Measurements from ENCODE around the gene DUSP1.
"Not testable (repeated sequence)": the region's sequence is repeated elsewhere in the genome, so short reads cannot be mapped to it uniquely, and the experiment has no call there.

DUSP1 gene

DNA sequence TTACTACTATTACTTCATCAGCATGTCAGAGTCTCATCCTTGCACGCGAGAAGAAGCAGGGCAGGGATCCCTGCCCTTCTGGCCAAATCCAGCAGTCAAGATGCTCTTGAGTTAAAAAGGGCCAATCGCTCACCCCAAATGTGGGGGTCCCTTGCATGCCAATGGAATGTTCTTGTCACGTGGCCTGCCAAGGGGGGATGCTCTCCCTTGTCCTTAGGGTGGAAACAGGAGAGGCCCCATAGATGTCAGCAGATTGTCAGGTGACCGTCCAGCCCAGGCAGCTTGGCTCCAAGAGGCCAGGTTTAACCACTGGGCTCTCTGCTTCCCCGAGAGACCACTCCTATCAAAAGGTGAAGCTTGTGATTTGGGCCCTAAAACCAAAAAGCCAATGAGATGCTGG lies 25.3 kb upstream of the DUSP1 start:
- no peak for DNase-seq

DNA sequence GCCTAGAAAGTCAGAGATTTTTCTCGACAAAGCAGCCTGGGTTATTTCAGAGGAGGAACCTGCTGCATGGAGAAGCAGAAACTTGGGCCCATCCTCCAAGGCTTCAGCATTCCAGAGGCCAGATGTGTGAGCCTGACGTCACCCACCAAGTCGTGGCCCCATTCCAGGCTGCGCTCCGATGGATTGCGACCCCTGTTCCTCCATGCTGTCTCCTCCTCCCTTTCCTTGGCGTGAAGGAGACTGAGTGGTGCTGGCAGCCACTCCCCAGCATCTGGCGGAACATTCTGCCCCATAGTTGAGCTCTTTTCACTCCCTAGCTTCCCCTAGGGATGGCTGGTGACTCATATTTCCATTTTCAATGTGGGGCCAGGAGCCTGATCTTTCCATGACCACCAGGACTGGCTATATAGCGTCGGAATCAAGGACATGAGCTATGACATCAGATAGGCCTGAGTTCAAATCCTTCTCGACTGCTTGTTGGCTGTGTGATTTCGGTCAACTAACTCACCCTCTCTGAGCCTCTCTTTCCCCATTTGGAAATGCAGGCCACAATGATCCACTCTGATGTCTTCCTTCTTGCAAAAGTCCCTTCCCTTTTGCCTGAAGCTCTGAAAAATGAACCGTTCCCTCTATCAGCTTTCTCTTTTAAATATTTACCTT lies 24.5 kb upstream of the DUSP1 start:
- DNase-seq, result no peak

DNA sequence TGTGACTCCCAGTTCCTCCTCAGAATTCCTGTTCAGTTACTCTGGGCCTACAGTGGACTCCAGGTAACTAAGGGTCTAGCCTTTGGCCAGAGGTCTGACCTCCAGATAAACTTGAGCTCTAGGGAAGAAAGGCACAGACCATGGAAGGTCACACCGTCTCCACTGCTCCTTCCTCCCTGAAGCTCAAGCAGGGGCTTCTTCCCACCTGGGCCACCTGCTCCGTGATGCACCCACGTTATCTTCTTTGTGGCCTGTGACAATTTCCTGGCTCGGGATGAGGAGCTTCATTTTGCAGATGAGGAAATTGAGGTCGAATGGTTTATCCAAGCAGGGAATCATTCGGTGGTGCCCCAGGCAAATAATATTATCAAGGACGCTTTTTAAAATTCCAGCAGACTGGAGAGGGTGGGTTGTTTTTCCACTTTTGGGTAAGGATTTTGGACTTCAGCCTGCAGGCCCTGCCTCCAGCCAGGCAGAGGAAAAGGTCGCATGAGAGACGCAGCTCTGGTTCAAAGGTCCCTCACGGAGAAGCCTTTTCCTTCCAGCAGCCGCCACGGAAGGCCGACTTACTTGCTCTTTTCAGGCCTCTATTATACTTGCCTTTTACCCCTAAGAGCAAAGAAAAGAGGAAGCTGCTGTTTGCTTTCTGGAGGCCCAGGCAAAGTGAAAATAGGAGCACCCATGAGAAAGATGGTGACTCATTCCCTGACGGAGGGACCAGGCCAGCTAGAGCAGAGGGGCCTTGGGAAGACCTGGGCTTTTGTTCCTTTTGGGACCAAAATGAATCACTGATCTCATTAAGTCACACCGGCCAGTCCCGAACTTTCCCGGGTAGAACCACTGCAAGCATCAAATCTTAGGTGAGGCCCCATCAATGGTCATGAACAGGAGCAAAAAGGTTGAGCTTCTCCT lies 22.8 kb upstream of the DUSP1 start:
- DNase-seq, result peak; percentile 69

DNA sequence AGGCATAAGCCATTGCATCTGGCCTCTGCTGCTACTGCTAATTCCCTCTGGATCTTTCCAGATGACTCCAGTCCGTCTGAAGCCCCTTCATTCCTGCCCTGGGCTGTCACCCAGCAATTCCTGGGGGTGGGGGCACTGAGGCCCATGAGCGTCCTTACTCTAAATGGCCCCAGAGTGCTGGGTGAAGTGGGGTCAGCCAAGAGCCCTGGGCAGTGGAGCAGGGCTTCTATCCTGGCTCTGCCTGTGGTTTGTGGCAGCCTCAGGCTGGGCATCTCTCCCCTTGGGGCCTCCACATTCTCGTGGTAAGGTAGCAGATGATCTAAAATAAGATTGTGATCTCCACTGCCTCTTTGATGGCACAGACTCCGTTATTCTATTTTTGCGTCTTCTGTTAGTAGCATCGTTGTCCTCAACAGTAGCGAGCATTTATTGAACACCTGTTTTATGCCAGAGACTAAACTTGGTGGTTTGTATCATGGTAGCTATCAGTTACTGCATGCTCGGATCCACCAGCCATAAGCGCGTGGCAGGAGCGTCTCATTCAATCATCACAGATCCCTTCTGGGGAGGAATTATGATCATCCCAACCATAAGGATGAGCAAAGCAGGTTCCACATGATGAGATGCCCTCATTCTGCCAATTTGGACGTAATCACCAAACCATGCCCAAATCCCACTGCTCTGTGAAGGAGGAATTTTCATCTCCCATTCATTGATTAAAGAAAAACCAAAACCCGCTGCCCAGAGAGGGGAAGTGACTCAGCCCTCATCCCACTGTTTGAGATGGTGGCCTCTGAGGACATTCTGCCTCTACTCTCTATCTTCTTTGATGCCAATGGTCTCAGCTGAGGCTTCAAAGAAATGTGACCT lies 21.9 kb upstream of the DUSP1 start:
- DNase-seq, result no peak

DNA sequence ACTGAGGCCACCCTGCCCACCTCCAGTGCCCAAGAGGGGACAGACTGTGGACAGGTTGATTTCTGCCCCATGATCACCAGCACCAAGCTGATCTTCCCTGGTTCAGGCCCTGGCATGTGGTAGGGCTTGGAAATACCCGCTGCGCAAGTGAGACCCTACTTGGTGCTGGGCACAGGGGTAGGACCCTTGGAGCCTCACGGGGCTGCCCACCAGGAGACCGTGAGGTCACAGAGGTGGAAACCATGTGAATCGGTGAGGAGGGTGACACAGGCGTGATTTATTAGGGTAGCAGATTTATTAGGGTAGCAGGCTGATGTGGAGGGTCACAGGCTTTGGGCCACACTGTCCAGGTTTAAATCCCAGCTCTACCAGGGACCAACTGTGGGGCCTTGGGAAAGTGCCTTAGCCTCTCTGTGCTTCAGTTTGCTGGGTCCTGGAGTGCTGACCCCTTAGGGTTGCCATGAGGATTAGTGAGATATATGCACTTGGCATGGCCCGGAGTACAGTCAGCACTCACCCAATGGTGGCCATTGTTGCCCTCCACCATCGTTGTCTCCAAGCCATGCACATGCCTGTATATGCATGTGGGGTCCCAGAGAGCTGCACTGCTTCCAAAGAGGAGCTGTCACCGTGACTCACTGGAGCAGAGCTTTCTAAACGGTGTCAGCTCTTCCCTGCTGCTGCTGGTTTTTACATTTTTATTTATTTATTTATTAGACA lies 20.9 kb upstream of the DUSP1 start:
- no peak for DNase-seq

DNA sequence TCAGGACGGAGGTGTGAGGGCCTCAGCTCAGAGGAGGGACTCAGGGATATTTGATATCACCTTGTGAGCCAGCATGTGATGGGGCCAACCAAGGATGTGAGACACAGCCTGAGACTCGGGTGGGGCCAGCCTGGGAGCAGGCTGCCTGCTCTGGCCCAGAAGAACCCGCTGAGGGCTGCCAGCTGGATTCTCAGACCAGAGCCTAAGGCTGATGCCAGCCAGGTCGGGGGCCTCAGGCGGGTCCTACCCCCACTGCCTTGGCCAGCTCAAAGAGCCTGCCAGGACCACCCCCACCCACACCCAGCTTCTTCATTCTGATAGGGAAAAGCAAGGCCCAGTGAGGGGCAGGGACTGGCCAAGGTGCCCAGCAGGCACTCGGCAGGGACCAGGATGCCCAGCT lies 20.3 kb upstream of the DUSP1 start:
- no peak for DNase-seq

DNA sequence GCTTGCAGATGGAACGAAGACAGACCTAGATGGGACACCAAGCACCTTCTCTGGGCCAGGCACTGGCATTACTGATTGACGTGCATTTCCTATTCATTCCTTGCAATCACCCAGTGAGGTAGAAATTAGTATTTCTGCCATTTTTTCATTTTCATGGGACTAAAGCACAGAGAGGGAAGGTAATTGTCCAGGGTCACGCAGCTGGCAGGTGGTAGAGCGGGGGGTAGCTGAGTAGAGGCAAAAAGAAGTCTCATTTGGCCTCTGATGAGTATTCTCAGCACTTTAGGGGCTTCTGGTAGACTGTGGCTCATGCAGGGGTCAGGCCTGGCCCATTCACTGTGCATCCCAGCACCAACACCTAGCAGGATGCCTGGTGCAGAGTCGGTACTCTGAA lies 19.5 kb upstream of the DUSP1 start:
- DNase-seq, result no peak

DNA sequence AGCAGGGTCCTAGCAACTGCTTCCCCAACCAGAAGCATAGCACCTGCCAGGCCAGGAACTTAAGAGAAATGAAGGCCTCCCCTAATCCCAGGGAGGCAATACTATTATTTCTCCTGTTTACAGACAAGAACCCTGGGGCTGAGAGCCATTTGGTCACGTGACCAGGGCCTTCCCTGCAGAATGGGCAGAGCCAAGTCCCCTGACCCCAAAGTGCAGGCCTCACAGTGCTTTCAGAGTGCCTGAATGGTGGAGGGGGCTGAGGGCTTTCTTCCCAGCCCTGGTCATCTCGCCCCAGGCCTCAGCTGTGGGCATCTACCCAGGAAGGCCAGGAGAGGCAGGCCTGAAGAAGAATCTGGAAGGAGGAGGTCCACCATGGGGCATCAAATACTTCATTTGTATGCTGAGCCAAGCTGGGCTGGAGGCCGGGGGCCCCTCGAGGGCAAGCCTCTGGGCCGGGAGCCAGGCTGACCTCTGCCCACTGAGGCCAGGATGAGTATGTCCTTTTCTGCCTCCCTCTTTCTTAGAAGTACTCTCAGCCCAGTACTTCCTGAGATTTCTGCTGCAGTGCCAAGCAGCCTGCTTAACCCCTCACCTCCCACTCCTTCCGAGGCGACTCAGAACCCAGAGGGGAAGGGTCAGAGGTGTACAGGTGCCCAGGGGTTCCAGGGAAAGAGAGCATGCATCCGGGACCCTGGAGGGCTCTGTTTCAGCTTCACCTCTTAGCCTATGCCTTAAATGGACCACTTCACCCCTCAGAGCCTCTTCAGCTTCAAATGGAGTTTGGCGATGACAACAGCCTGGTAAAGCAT lies 18.9 kb upstream of the DUSP1 start:
- DNase-seq, result no peak

DNA sequence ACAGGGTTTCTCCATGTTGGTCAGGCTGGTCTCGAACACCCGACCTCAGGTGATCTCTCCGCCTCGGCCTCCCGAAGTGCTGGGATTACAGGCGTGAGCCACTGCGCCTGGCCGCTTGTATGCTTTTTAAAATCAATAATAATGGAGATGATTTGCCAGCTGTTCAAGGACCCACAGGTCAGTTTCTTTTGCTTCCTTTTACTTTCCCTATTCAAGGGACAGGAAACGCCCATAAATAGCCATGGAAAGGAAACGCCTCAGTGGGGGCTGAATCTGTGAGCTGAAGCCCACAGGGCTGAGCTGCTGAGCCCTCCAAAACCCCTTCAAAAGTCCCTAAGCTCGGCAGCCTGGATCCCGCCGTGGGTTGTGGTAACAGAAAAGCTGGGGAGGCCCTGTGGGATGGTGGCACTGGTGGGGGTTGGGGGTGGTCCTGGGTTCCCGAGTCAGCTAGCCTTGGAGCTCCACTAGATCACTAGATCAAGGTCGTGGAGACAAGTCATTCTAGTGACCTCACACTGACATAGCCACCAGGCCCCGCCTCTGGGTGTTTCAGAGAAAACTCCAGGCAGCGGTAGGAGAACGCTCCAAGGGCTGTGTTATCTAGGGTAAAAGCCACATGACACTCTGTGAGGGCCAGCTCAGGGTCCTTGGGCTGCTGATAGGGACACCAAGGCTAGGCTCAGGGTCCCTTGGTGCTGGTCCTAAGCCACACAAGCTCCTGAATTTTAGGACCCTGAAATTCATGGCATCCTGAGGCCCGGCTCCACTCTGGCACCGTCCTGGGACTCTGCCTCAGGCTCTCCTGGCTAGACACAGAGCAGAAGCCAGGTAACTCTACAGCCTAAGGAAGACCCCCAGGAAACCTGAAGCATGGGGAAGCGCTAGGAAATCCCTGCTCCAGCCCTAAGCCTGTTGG lies 18.0 kb upstream of the DUSP1 start:
- DNase-seq, result peak; percentile 65

DNA sequence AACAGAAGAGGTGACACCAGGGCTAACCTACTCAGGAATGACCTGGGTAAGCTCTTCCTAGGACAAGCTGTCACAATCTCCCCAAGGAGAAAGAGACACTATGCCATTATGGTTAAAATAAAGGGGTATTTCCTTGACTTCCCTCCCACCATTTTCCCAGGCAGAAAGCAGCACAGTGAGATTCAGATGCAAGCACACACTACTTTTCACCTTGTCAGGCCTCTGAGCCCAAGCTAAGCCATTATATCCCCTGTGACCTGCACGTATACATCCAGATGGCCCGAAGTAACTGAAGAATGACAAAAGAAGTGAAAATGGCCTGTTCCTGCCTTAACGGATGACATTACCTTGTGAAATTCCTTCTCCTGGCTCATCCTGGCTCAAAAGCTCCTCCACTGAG lies 16.5 kb upstream of the DUSP1 start:
- not testable (repeated sequence) for DNase-seq

DNA sequence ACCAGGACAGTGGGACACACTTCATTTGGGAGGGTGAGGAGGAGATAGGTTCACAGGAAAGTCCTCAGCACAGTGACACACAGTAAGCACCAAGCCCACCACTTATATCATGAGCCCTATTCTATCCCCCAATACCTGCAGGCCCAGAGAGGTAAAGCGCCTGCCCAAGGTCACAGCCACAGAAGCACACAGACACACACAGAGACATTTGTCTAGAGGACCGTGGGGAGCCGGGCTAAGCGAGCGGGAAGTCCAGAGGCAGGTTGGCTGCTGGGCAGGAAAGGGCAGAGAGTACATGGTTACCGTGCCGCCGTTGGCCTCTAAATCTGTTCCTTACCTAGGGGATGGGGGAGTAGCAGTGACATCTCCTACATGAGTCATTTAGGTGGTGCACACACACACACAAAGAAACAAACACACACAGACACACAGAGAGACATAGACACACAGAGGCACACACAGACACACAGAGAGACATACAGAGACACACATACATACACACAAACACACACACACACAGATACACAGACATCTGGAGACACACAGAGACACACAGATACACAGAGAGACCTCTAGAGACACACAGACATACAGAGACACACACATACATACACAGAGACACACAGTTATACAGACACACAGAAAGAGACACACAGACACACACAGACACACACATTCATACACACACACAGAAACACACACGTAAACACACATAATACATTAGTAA lies 15.9 kb upstream of the DUSP1 start:
- no peak for DNase-seq

DNA sequence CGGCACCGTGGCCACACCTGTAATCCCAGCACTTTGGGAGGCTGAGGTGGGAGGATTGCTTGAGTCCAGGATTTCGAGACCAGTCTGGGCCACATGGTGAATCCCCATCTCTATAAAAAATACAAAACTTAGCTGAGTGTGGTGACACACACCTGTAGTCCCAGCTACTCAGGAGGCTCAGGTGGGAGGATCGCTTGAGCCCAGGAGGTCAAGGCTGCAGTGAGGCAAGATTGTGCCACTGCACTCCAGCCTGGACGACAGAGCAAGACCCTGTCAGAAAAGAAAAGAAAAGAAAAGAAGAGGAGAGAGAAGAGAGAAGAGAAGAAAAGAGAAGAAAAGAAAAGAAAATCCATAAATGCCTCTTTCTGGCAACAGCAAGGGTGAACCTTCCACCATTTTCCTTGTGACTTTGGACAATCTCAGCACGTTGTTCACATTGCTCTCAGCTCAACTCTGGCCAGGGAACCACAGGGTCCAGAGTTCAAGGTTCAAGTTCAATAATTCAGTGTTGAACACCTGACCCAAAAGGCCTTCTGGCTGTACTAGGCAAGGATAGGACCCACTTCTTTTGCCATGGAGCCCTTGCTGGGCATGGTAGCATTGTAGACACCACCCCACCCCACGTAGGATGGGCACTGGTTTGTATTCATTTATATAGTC lies 14.6 kb upstream of the DUSP1 start:
- no peak for DNase-seq

DNA sequence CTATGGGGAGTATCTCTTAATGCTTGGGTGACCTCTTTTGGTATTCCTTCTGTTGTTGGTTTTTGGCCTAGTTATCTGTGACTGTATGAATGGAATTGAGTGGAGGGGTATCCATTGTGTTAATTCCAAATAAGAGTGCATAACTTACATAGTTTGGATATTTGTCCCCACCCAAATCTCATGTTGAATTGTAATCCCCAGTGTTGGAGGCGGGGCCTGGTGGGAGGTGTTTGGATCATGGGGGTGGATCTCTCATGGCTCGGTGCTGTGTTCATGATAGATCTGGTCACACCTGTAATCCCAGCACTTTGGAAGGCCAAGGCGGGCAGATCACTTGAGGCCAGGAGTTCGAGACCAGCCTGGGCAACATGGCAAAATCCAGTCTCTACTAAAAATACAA lies 13.2 kb upstream of the DUSP1 start:
- not testable (repeated sequence) for DNase-seq

DNA sequence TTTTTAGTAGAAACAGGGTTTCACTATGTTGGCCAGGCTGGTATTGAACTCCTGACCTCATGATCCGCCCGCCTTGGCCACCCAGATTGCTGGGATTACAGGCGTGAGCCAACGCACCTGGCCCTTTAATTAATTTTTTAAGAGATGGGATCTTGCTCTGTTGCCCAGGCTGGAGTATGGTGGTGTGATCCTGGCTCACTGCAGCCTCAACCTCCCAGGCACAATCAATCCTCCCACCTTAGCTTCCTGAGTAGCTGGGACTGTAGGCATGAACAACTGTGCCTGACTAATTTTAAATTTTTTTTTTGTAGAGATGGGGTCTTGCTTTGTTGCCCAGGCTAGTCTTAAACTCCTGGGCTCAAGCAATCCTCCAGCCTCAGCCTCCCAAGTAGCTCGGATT lies 12.3 kb upstream of the DUSP1 start:
- not testable (repeated sequence) for DNase-seq

DNA sequence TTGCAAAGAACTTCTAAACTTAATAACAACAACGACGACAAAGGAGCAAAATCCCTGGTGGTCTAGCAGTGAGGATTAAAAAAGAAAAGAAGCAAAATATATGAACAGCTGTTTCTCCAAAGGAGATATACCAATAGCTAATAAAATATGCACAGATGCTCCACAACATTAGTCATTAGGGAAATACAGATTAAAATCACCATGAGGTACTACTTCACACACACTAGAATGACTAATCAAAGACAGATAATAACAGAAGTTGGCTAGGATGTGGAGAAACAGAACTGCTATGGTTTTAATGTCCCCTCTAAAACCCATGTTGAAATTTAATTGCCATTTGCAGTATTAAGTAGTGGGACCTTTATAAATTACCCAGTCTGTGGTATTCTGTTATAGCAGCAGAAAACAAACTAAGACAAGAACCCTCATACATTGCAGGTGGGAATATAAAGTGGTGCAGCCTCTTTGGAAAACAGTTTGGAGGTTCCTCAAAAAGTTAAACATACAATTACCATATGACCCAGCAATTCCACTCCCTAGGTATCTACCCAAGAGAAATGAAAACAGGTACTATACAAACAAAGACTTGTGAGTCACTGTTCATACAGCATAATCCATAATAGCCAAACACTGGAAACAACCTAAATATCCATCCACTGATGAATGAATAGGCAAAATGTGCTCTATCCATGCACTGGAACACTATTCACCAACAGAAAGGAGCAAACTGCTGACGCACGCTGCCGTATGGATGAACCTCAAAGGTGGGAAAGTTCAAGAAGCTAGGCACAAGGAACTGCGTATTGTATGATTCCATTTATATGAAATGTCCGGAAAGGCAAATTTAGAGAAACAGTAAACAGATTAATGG lies 11.4 kb upstream of the DUSP1 start:
- DNase-seq, result no peak

DNA sequence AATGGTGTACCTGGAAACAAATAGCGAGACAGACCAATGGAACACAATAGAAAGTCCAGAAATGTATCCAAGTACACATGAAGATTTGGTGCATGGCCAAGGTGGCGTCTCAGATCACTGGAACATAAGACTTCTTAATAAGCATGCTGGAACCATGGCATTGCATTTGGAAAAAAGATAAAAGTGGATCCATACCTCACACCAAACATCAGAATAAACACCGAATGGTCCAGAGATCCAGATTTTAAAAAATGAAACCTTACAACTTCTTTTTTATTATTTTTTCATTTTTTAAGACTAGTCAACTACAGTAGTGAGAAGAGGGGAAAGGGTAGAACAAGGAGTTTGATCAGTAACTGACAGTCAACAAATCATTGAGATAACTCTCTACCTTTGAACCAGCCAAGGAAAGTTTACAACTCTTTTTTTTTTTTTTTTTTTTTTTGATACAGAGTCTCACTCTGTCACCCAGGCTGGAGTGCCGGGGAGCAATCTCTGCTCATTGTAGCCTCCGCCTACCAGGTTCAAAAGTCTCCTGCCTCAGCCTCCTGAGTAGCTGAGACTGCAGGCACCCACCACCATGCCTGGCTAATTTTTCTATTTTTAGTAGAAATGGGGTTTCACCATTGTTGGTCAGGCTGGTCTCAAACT lies 8.8 kb upstream of the DUSP1 start:
- no peak for DNase-seq

DNA sequence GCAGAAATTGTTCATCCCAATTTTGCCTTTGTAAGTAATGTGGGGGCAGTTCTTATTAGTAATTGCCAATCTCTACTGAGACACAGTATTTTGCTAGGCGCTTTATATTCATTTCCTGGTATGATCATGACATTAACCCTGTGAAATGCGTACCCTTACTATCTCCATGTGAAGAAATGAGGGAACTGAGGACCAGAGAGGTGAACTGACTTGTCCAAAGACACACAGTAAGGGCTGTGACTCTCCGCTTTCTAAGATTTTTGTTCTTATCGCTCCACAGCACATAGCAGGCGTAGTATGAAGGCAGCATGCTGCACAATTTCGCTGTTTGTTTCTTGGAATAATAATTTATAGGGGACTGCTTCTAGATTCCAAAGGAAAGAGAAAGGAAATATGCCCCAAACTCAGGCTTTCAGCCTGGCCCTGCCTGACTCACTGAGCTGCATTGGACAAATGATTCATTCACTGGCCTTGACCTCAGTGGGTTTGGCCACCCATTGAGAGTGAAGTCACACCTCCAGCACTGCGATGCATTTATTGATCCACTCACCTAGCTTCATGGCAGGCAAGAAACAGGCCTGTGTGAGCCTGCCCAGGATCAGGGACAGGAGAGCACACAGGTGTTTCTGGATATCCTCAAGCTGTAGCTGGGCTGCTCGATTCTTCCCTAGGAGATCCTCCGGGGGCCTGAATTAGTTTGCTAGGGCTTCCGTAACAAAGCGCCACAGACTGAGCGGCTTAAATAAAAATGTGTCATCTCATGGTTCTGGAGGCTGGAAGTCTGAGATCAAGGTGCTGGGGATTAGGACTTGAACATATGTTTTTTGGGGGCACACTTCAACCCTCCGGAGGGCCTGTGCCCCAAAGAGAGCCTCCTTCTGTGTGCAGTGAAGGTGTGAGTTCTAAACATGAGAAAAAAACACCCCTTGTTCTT lies 7.2 kb upstream of the DUSP1 start:
- DNase-seq, result peak; percentile 53
